ENCODE measurements around the gene ADAMTS17.

DNA sequence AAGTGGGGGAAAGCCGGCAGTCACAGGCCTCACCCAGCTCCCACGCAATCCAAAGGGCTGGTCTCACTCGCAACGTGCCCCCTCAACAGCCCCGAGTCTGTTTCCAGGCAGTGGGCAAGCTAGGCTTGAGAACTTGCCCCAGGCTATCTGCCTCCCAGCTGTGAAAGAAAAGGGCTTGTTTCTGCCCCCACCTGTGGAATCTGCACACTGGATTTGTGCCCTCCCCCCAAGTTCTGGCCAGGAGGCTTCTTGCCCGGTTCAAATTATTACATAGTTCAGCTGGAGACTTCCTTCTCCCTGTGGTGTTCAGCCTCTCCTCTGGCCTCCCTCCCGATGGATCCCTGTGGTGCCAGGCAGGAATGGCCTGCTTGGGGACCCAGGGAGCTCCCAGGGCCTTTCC, 324.6 kb downstream of the ADAMTS17 start:
- TF ChIP-seq, protein P1, sequence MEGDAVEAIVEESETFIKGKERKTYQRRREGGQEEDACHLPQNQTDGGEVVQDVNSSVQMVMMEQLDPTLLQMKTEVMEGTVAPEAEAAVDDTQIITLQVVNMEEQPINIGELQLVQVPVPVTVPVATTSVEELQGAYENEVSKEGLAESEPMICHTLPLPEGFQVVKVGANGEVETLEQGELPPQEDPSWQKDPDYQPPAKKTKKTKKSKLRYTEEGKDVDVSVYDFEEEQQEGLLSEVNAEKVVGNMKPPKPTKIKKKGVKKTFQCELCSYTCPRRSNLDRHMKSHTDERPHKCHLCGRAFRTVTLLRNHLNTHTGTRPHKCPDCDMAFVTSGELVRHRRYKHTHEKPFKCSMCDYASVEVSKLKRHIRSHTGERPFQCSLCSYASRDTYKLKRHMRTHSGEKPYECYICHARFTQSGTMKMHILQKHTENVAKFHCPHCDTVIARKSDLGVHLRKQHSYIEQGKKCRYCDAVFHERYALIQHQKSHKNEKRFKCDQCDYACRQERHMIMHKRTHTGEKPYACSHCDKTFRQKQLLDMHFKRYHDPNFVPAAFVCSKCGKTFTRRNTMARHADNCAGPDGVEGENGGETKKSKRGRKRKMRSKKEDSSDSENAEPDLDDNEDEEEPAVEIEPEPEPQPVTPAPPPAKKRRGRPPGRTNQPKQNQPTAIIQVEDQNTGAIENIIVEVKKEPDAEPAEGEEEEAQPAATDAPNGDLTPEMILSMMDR (conservative IDR thresholded peaks at IDR 0.05; ENCODE audit: low read depth, low read length), result no peak
- TF ChIP-seq EZH2 (IDR thresholded peaks at IDR 0.05; ENCODE audit: borderline replicate concordance, low read depth, low read length, poor library complexity, severe bottlenecking), result no peak
